GM18861 (cell line): ENCODE results near the gene RAC3.

ENCODE experiments used
- ATAC-seq: cut with Tn5 transposase; IDR thresholded peaks from one replicate; pipeline ENCODE4 v1.9.1; 2021; ENCODE audit not compliant: unreplicated experiment

Gene RAC3

GRCh38 chr17:82031303-82031884 is at the start of gene RAC3:
Gene RAC3, plus strand, starts transcription at chr17:82031678. Its CDS starts 84 bp downstream, at chr17:82031762.
- no peak for ATAC-seq

- ATAC-seq, result no peak
Observed at GRCh38 chr17:81983011-81983638, 48.4 kb upstream of the RAC3 start.

- no peak for ATAC-seq
Observed at GRCh38 chr17:81983639-81984373, 47.7 kb upstream of the RAC3 start.

GRCh38 chr17:81984773-81985410 is 46.6 kb upstream of the RAC3 start:
- ATAC-seq, result no peak

GRCh38 chr17:81986606-81987005 is 44.9 kb upstream of the RAC3 start:
- ATAC-seq, result no peak

- ATAC-seq, result no peak
Observed at GRCh38 chr17:81987161-81987770, 44.2 kb upstream of the RAC3 start.

- no peak for ATAC-seq
Observed at GRCh38 chr17:81990836-81991683, 40.4 kb upstream of the RAC3 start.

GRCh38 chr17:81991684-81992305 is 39.7 kb upstream of the RAC3 start:
- ATAC-seq, result no peak

- ATAC-seq, result no peak
Observed at GRCh38 chr17:81992306-81993102, 39.0 kb upstream of the RAC3 start.

- no peak for ATAC-seq
Observed at GRCh38 chr17:81993729-81994592, 37.5 kb upstream of the RAC3 start.

GRCh38 chr17:81994593-81995462 is 36.6 kb upstream of the RAC3 start:
- no peak for ATAC-seq

- ATAC-seq, result no peak
Observed at GRCh38 chr17:81995463-81996231, 35.8 kb upstream of the RAC3 start.

GRCh38 chr17:81996232-81996756 is 35.2 kb upstream of the RAC3 start:
- ATAC-seq, result no peak

GRCh38 chr17:81996757-81997441 is 34.6 kb upstream of the RAC3 start:
- ATAC-seq, result no peak

GRCh38 chr17:81998212-81998611 is 33.3 kb upstream of the RAC3 start:
- no peak for ATAC-seq
